Skin of body (tissue), 2 donors: ENCODE data around the gene FGGY. TPM values are rescaled to one million over a fixed set of nuclear protein-coding genes. Genes with fewer than 3 reads are reported as not detected.
"Not testable (repeated sequence)": the region's sequence is repeated elsewhere in the genome, so short reads cannot be mapped to it uniquely, and the experiment has no call there.

ENCODE experiments used
- DNase-seq: peaks from one replicate; lab custom pipeline; 2025; lab: John Stamatoyannopoulos, UW
- total RNA-seq: library from RNA; depleted of rRNA; stranded (reverse); fragments of >200 nt; gene quantifications from one replicate; pipeline ENCODE4 v1.2.3, GENCODE V29; 2014

FGGY gene
- total RNA-seq, 1 donor from 2014 or later = 24.9 TPM

GRCh38 chr1:59570524-59570923, 273.6 kb downstream of the FGGY start:
- DNase-seq = no peak

DNA sequence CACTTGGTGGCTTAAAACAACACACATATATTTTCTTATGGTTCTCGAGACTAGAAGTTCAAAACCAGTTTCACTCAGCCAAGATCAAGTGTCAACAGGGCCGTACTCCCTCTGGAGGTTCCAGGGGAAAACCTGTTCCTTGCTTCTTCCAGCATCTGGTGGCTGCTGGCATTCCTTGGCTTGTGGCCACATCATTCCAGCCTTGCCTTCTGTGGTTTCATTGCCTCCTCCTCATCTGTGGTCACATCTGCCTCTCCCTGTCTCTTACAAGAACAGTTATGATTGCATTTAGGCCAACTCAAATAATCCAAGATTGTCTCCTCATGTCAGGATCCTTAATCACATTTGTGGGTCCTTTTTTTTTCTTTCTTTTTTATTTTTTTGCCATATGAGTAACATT, 277.2 kb downstream of the FGGY start:
- no peak for DNase-seq

DNA sequence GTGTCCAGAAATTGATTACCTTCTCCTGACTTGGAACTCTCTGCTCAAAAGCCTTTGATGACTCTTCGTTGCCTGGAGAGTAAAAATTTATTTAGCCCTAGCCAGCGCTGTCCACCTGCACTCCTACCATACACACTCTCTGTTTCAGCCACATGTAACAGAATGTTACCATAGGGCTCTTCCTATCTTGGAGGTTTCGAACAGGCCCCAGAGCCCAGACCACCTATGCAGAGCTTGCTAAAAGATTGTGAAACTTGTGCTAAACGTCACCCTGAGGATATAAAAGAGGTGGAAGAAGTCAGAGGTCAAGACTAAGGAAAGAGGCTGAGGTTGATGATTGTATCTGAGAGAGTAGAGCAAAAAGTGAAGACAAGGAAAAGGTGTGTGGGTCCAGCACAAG, 280.9 kb downstream of the FGGY start:
- no peak for DNase-seq

DNA sequence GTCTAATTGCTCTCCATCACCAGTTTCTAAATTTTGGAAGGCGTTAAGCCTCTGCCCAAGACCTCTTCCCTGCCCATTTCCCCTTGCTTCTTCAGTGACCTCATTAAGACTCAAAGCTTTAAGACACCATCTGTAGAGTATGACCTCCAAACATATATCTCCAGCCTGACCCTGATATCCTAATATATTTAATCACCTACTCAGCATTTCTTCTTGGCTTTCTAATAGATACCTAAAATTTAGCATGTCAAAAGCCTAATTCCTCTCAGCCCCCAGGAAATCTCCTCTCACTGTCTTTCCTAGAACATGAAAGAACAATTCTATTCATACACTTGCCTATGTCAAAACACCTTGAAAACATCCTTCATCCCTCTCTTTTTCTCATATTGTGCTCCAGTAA, 282.3 kb downstream of the FGGY start:
- DNase-seq = no peak

GRCh38 chr1:59580257-59580656, 283.4 kb downstream of the FGGY start:
- DNase-seq = no peak

DNA sequence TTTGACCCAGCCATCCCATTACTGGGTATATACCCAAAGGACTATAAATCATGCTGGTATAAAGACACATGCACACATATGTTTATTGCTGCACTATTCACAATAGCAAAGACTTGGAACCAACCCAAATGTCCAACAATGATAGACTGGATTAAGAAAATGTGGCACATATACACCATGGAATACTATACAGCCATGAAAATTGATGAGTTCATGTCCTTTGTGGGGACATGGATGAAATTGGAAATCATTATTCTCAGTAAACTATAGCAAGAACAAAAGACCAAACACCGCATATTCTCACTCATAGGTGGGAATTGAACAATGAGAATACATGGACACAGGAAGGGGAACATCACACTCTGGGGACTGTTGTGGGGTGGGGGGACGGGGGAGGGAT, 295.5 kb downstream of the FGGY start:
- not testable (repeated sequence) for DNase-seq

DNA sequence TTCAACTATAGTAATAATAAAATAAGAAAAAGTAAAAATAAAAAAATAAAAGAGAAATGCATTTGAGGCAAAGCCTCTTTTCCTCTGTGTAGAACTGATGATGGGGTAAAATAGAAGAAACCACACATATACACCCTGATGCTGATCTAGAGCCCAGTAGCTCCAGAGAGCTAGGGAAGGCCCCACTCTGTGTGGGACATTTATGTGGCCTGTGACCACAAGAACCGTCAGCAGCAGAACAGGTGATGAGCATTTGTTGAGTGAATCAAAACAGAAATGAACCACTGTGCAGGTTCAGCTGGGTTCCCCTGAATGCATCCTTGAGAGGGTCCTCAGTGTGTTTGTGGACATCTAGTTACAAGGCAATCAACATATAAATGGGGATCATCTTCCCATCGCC, 296.0 kb downstream of the FGGY start:
- no peak for DNase-seq

DNA sequence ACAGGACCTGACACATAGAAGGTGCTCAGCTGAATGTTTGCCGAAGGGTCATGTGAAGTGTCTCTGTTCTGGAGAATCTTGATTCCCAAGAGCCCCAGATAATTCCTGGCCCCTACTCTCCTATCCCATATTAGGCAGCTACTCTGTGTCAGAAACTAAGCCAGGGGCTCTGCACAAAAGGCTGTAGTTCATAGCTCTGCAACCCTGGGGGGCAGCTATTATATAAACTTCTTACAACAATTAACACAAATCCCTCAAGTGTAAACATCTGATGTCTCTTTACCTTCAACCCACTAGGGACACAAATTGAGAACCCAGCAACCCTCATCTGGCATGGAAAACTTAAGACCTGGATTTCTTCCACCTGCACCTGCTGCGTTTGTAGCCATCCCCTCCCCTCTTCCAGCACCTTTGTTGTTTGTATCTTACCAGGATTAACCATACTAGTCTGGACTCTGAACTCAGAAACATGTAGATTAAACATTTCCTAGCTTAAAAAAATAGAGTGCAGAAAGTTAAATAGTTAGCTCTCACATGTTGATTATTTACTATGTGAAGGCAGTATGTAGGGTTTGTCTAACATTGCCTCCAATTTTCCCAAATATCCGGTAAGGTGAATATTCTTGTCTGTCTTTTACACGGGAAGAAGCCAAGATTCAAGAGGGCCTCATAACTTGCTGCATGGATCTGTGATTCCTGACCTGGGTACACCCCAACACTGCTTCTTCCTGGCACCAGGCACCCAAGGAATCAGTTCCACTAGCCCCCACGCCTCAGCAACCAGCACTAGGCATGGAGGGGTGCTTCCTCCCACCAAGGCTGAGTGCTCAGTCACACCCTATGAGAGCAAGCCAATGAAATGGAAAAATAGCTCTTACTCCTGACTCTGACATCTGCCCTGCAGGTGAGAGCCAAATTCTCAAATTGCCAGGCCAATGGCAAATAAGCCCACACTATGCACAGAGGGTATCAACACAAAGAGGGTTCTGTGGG, 297.2 kb downstream of the FGGY start:
- no peak for DNase-seq

- no peak for DNase-seq
These were observed 298.9 kb downstream of the FGGY start for GRCh38 chr1:59595774-59596173.

DNA sequence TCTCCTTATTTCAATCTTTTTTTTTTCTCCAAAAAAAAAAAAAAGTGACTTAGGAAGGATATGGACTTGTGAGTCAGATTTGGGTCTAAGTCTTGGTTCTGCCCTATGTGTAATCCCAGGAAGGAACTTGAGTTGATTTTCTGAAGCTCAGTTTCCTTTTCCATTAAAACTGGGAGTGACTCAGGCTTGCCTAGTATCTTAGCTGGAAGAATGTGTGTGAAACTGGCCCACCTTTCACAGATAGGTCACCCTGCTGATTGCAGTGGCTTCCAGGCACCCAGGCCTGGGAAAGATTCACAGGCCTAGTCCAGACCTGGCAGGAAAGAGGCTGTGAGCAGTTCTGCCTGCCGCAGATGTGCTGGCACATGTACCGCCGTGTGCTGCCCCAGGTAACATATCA, 299.5 kb downstream of the FGGY start:
- no peak for DNase-seq

DNA sequence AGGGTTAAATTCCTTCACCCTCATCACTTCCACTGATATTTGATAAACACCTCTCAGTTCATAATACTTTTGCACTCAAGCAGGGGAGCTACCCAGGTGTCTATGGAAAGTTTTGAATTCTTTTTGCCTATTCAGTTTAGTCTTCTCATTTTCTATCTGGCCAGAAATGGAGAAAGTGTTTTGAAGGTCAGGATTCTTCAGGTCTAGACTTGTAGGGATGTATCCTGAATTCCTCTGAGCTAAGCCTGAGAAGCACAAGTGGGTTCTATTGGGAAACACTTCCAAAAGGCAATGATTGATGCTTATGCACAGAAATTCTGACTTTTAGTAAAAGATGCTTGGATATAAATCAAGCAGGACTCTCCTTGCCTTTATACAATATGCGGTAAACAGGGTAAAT, 300.1 kb downstream of the FGGY start:
- no peak for DNase-seq

DNA sequence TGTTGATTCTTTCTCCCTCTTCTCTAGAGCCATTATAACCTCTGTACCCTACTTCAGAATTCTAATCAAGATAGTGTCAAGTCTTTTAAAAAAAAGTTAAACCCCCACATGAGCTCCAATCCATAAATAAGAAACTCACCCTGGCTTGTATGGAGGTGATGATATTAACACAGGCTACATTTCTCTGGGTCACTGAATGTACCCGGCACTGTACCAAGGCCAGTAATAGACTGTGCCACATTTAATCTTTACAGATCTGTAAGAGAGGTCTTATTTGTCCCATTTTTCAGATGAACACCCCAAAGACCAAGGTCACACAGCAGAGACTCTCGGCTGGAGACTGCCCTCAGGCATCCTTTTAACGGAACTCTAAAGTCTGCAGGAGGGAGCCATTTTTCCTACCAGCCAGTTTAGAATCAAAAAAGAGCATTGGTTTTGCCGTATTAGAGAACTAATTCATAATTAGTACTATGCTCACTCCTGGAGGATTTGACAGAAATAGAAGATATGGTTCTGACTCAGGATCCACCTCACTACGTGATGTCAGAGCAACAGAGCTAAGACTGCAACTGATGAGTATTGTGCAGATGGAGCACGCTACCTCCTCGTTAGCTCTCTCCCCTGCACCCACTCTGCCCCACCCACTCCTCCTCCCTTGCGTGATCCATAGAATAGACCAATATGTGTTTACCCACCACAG, 300.7 kb downstream of the FGGY start:
- DNase-seq = peak; percentile 53

DNA sequence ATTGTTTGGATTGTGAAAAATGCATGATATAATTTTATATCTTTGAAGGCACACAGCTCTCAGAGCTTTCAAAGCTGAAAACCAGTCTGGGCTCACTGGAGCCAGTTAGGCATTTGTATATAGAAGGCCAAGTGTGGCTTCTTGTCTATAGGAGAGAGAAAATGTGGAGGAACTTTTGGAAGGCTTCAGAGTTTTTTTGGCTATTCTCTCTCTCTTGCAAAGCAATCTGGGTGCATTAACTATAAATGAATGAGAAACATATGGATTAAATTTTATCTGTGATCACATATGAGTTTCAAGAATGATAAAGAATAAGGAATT, 301.2 kb downstream of the FGGY start:
- peak; percentile 59 for DNase-seq

- DNase-seq = no peak
These were observed 304.1 kb downstream of the FGGY start for GRCh38 chr1:59601041-59601441.

GRCh38 chr1:59601811-59602210, 304.9 kb downstream of the FGGY start:
- no peak for DNase-seq

DNA sequence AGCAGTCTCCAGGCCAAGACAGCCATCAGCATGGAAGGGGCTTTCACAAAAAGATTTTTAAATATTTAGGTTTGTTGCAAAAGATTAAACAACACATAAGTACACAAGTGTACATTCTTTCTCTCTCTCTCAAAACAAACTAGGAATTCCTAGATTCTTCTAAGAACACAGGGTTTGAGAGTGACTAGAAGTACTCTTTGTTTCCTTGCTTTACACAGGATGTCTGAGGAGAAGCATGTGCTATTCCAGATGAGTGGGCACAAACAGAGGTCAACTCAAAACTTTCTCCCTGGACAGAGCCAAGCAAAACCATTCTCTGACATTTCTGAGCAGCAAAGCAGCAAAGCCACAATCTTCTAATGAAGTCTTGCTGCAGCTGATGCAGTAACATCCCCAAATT, 307.3 kb downstream of the FGGY start:
- DNase-seq = no peak

DNA sequence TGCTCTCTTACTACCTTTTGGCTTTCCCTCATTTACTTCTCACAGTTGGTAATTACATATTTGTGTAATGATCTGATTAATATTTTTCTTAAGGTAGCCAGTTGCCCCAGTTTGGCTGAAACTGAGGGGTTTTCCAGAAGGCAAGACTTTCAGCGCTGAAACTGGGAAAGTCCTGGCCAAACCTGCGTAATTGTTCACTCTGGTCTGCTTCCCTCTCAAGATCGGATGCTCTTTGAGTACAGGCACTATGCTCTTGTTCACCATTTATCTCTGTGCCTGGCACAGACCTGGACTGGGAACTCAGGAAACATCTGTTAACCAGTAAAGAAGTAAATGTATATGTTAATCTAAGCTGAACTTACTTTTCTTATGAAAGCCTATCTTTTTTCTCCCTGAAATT, 308.3 kb downstream of the FGGY start:
- no peak for DNase-seq

GRCh38 chr1:59605761-59606160, 308.9 kb downstream of the FGGY start:
- no peak for DNase-seq

- no peak for DNase-seq
These were observed 312.4 kb downstream of the FGGY start for GRCh38 chr1:59609245-59609644.

GRCh38 chr1:59610499-59610898, 313.6 kb downstream of the FGGY start:
- not testable (repeated sequence) for DNase-seq

GRCh38 chr1:59617434-59617833, 320.5 kb downstream of the FGGY start:
- DNase-seq = no peak

GRCh38 chr1:59619557-59619956, 322.7 kb downstream of the FGGY start:
- DNase-seq = no peak

DNA sequence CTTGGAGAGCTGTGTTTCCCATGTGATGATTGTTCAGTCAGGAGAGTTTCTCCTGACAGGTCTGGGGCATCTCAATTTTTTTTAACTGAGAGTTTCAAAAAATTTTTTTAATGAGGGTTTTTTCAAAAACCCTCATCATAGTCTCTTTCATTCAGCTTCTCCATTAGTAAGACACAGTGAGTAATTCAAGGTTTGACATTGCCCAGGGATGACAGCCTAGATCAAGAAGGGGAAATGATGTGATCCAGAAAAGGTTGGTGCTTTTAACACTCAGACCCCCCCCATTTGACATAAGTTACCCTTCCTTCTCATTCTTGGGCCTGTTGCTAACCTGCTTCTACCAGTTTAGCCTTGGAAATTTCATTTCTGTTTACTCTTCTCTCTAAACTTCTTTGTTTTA, 328.5 kb downstream of the FGGY start:
- no peak for DNase-seq
